GF-D8 (cell line): ENCODE measurements around the gene IQCE.

Source experiments
- DNase-seq: peaks from one replicate; lab custom pipeline; 2025; lab: John Stamatoyannopoulos, UW

IQCE gene

DNA sequence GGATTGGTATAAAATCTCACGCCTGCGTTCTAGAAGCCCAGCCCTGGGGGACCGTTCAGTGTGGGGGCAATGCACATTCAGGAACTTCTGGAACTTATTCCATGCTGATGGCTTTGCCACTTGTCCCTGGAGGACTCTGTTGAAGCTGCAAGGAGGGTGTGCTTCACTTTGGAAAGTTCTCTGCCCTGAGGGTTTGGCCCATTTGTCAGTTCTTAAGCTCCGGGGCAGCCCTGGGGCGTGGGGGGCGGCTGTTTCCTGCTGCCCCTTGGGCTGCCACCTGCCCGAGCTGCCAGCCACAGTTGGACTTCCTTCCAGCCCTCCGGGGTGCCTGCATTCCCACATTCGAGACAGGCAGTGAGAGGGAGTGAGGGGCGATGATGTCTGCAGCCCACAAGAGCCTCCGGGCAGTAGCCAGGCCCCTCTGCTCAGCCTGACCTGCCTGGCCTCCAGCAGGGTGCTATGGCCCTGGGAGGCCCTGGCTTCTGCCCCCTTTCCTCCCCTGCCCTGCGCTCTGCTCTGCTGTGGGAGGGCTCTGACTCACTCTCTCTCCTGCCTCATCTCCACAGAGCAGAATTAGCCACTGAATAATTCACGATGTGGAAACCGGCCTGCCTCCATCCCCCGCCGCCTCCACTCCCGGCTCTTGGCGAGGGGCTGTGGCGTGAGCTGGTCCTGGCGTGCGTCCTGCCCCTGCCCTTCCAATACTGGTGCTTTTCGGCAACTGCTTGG lies 74.9 kb downstream of the IQCE start:
- DNase-seq, result peak; percentile 34

DNA sequence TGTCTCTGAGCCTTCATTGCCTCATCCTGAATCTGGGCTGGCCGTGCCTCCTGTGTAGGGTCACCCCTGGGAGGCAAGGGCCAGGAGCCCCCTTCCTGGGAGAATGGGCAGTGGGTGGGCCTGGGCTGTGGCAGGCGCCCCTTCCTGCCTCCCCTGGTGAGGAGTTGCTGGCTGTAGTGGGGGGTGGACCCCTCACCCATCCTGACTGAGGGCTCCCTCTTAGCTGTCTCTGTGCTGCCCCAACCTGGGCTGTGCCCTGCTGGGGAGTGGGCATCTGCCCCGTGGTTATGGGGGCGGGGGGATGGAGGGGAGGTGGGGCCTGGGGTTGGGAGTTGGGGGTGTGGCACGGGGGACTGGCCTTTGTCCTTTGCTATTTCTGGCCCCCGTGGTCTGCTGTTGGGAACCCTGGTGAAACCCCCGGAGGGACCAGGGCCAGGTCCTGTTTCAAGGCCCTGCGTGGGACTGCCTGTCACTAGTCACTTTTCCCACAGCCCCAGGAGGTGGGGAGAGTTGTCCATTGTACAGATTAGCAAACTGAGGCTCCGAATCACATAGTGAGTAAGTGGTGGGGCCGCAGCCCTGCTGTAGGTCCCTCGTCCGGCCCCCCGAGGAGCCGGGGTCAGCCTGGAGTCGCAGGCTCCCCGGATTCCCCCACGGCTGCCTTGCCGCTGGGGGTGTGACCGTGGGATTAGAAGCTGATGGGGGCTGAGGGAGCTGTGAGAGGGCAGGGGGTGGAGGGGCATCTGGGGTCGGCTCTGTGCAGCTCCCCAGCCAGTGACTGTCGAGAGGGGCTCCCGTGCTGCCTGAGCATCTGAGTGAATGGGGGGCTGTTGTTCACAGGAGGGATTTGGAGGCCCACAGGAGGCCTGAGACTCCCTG lies 75.7 kb downstream of the IQCE start:
- no peak for DNase-seq

DNA sequence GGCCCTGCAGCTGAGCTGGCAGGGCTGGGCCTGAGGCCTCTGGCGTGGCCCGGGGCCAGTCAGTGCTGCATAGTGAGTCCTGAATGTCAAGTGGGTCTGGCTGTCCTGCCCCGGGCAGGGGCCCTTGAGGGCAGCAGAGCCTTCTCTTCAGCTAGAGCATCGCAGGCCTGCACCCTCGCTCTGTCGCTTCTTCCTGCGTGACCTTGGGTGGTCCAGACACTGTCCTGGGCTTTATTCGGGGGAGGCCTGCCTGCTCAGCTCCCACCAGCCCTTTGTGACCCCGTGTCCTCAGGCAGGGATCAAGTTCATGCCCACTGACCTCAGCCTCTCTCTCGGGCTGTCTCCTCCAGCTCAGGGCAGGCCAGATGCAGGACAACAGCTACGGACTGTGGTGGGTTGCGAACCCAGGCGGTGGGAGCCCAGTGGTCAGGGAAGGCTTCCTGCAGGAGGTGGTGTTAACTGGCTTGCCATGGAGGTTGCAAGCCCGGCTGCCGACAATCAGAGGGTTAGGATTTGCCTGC lies 76.4 kb downstream of the IQCE start:
- DNase-seq, result no peak

DNA sequence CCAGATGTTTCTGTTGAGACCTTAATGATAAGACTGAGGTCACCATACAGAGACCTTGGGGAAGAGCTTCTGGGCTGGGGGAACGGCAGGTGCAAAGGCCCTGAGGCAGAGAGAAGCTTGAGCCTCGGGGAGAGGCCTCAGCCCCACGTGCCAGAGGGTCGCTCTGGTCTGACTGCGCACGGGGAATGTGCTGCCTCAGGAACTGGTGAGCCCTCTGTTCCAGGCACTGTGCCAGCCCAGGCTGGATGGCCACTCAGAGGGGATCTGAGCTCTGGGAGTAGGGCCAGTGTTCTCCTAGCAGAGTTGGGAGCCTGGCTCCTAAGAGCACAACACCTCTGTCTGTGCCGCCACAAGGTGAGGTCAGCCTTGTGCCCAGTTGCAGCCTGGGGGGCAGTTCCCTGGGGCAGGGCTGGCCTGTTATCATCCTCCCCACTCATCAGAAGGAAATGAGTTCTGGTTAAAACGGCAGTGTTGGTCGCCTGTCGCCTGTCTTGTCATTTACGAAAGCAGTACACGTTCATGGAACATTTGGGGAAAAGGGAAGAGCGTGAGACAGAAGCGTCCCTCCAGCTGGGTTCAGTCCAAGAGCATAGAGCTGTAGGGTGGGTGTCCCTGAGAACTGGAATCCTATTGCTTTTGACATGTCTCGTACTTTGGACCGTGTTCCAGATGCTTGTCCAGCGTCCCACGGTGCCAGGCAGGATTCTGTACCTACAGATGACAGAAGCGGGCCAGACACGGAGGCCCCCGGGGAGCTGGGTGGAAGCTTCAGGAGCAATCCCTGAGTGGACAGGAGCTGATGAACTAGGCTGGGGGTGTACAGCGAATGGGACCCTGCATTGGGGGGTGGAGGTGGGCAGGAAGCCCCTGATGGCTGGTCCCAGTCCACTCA lies 77.3 kb downstream of the IQCE start:
- no peak for DNase-seq

DNA sequence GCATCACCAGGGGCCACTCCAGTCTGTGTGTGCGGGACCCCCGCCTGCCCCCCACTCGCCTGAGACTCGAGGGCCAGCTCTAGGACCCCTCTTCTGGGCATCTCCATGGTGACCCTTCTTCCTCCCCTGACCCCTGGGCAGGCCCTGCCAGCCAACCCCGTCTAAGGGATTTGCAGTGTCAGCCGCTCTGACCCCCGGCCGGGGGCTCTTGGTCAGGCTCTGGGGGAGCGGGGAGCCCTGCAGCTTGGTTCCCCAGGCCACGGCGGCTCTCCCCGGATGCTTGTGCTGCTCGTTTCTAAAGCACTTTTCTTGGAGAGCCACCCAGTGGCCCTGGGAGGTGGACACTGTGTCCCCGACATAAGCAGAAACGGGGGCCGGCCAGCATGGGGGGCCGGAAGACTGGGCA lies 78.3 kb downstream of the IQCE start:
- DNase-seq, result no peak

DNA sequence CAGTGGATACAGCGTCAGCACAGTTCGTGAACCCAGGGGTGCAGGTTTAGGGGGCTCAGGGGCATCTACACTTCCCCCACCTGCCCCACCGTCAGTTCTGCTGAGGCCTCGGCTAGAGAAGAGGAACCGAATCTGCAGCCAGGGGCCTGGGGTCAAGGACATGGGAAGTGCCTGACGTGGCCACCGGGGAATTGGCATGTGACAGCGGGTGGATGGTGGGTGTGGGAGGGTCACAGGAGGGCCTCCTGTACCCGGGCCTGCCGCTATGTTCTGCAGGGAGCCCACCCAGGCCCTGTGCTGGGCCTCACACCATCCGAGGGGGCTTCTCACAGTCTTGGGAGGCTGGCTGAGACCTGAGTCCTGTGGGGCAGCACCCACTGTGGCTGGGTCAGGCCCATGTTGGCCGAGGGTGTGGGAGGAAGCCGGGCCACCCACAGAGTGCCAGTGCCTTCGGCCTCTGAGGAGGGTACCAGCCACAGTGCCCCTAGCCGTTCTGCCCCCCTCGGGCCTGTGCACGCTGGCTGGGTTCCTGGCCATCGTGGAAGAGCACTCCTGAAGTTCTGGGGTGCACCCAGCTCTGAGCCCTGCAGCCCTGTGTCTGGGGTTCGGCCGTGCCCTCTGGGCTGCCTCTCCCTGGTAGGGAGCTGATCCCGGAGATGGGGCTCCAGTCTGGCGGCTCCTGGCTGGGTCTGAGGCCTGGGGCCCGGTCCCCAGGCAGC lies 78.9 kb downstream of the IQCE start:
- peak; percentile 50 for DNase-seq

DNA sequence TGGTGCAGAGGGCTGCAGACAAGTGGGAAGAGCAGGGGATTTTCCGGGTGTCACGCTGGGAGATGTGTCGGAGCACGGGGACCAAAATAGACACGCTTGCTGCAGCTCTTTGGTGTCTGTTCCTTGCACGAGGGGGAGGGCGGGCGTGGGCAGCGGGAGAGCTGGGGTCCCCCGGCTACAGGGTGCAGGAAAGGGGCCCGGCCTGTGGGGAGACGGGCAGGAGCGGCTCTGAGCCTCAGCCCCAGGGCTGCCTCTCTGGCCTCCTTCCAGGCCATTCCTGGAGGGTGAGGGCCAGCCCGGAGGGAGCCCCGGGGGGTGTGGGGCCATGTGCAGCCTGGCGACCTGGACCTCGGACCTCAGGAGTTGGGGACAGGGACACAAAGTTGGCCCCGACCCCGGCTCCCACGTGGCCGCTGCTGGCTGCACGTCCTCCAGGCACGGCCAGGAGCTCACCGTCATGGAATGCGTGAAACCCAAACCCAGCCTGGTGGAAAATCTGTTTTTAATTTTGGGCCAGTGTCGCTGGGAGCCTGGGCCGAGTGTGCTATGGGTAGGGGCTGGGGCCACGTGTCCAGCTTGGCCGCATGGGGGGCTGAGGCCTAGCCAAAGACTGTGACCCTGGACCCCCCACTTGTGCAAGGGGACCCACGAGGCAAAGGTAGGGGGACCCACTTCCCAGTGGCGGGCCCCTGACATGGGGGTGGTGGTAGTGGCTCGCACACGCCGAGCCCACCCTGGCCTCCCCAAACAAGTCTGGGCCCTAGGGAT lies 79.6 kb downstream of the IQCE start:
- DNase-seq, result no peak

DNA sequence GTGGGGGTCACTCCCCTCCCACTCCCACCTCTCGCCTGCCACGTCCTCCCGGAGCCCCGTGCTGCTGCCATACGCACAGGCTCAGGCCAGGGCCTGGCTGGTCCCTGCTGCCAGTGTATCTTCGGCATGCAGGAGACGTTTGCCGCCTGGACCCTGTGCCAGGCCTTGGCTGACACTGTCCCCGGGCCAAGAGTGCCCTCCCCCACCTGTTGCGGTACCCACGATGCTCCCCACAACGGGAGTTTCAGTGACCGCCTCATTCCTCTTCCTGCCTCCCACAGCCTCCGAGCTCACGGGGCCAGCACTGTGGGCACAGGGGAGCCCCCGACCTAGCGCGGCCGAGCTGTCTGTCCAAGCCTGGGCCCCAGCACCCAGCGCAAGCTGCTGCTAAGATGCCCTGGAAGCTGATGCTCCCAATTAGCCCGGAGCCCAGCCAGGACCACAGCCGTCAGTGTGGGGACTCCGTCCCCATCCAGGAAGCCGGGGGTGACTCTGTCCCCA lies 80.5 kb downstream of the IQCE start:
- DNase-seq, result no peak

DNA sequence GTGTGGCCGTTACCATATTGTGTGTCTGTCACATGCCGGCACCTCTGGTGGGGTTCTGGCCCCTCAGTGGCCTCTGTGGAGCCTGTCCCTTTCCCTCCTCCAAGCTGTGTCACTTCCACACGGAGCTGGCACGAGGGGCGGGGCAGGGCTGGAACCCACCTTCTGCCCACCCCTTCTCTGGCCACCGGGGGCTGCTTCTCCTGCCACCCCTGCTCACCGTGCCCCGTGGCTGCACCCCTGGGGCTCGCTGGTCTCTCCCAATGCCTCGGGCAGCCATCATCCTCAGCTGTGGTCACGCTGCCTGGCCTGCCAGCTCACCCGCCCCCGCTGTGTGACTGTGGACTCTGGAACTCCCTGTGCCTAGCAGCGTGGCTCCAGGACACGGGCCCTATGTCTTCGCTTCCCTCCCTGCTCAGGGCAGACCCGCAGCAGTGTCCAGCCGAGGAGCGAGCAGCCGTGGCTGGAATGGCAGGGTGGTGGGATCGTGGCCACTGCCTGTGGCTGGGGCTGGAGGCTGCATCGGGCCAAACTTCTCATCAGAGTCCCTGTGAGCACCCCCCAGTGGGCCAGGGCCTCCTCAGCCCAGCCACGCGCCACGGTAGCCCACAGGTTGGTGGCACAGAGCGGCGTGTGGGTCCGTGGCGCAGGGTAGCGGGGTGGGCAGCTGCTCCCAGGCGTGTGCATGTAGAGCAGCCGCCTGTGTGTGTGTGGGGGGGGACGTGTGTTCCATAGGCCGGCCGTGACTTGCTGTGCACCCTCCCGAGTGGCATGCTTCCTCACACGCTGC lies 81.1 kb downstream of the IQCE start:
- no peak for DNase-seq

DNA sequence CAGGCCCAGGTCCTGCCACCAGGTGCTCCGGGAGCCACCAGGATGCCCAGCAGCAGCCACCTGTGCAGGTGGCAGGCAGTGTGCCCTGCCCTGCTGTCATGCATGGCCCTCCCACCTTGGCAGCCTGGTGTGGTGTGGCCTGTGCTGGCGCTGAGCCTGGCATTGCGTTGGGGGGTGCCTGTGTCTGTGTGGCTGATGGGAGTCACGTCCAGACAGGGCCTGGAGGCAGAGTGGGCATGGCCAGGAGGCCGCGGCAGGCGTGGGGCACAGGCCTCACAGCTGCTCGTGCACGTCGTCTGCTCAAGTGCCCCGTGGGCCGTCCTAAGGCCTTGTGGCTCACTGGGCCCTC lies 81.7 kb downstream of the IQCE start:
- DNase-seq, result no peak

DNA sequence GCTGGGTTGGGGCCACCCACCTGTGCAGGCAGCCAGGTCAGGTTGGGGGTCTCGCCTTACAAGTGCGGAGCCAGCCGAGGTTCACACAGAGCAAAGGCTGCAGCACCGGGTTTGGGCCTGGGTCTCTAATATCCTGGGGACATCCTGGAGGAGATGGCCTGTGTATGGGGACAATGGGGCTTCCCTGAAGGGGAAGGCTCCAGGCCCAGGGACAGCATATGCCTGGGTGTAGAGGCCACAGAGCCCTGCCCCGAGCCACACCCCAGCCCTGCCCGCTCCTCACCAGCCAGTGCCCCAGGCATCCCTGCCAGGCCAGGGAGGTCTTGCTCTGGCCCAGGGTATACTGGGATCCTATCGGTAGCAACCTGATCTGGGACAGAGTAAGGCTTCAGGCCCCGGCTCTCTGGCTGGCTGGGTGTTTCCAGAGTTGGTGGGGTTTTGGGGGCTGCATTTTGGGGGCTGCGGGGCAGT lies 82.1 kb downstream of the IQCE start:
- no peak for DNase-seq

DNA sequence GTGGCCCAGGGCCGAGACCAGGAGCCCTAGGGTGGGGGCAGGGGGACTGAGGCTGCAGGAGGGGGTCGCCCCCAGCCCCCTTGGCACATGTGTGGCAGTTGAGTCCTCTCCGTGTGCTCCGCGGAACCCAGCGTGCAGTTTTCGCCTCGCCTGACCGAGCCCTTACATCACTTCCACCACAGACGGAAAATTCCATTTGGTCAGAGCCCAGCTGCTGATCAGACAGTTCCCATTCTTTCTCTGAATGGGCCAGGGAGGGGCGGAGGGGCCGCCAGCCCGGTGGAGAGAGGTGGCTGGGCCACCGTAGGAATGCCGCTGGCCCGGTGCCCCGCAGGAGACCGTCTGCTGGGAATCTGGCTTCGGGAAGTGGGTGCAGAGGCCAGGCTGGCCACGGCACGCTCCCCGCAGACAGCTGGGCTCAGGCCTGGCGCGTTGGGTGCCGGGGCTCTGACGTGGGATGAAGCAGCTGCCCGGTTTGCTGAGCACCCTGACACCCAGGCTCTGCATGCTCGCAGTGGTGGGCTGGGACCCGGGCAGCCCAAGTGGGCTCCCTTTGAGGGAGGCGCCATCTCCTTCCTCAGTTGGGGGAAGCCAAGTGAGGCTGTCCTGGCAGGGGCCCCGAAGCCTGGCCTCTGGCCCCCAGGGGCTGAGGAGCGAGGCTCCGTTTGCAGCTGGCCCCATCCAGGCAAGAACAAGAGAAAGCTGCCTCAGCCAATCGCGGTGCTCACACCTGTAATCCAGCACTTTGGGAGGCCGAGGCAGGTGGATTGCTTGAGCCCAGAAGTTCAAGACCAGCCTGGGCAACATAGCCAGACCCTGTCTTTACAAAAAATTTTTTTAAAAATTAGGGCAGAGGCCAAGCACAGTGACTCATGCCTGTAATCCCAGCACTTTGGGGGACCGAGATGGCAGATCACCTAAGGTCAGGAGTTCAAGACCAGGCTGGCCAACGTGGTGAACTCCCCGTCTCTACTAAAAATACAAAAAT lies 82.9 kb downstream of the IQCE start:
- DNase-seq, result peak; percentile 93

DNA sequence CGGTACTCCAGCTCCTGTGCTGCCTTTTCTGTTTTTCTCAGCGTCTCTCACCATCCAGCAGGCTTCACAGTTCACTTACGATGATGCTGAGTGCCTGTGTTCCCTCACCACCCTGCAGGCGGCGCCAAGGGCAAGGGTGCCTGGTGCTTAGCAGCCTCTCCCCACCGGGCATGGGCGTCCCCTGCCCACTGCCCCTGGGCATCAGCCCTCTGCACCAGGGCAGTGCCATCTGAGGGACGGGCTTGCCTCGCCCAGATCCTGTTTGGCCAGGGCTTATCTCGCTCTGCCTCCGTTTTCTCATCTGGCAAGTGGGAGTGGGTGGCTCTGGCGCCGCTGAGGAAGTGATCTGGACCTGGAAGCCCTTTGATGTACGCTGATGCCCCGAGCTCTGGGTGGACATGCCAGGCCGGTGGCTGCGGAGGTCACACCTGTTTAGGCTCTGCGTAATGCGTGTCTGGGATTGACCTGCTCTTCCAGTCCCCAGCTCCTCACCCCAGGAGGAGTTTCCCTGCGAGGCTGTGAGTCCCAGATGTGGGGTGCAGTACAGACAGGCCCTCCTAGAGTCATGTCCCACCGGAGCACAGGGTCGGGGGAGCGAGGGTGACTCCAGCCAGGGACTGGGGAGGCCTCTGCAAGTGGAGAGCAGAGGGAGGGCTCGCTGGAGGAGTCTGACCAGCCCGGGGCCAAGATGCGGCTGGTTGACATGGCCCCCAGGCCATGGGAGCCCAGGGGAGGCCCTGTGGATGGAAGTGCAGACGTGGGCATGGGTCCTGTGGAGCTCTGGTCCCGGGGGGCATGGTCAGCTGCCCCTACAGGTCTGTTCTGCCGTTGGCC lies 84.8 kb downstream of the IQCE start:
- DNase-seq, result no peak

DNA sequence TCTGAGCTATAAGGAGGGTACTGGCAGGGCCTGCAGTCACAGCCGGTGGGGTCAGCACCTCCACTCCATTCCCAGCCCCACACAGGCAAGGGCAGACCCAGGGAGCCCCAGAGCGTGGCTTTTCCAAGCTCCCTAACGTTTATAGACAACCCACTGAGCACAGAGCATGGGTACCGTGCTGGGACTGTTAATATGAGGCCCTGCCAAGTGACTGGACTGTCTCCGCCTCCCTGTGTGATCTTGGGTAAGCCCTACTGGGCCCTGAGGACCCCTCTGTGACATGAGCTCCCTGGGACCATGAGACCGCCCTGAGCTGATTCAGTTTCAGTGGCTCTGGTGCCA lies 85.4 kb downstream of the IQCE start:
- no peak for DNase-seq

DNA sequence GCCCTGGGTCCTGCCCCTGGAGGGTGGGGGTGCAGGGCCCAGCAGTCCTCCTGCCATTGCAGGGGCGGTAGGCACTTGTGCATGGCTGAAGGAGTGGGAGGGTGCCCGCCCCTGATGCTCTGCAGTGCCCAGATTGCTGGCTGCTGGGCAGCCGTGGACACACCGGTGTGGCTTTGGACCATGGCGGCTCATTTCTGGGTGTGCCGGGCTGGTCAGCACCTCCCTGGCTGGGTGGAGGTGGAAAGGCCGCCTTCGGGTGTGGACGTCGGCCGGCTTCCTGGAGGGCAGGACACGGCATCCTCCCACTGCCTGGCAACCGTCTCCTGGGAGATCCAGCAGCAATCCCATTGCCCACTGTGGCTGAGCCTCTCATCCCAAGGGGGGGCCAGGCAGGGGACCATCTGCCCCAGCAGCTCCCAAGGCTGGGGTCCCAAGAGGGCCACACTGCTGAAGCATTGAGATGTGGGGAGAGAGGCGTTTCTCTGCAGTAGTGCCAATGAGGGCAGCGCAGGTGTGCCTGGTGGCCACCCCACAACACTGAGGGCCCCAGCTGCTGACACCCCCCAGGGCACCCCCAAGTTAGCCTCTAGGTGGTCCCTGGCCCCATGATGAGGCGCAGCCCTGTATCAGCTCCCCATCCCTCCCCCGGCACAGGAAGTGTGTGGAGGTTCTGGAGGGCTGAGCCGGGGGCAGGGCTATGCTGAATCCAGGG lies 85.9 kb downstream of the IQCE start:
- no peak for DNase-seq

DNA sequence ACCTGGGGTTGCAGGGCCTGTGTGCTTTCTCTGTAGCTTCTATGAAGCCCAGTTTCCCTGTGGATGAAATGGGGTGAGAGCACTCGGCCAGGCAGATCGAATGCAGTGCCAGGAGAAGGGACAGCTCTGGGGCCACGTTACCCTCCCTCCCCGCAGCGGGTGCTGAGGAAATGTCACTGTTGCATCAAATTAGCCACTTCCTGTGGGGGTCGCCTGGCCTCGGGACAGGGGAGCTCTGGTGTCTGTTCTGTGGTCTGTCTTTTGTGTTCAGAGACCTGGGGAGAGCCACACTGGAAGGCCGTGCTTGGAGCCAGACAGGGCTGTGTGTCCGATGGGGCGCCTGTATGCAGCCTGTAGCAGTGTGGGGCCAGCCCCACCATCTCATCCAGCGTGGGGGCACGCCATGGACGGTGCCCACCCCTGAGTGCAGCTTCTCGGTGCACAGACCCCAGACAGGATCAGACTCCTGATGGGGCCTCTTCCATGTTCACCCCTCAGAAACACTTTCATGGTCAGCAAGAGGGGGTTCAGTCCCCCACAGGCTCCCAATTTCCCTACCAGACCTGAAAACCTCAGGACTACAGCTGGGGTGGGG lies 86.6 kb downstream of the IQCE start:
- peak; percentile 91 for DNase-seq

DNA sequence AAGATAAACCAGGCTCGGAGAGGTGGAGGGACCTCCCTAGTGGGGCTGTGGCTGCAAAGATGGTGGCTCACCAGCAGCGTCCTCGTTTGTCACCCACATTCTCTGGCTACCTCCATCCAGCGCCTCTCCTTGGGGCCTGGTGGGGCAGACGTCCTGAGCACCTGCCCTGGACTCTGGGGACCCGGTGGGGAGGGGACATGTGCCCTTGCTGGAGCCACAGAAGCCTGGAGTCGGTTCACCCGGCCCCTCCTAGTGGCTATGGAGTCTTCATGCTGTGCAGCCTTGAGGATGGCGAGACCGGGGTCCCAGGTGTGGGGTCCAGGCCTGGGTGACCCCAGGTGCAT lies 87.5 kb downstream of the IQCE start:
- DNase-seq, result no peak
